K562 (cell line): ENCODE measurements around the gene CHST14. TPM values are rescaled to one million over a fixed set of nuclear protein-coding genes. Genes with fewer than 3 reads are reported as not detected.

Source experiments
- ATAC-seq: fragments of 200-7000 bp; cut with Tn5 transposase; 3 replicates; pipeline ENCODE4 v1.9.1; 2020; ENCODE audit warnings: moderate library complexity
- BruUV-seq: library from RNA; stranded (reverse); fragments of 400-500 nt; replicated peaks from 2 replicates; lab custom pipeline; 2021; lab: Mats Ljungman, UMichigan
- CTCF ChIA-PET: fragments of 300-600 bp; formaldehyde crosslinking; extraction: SDS; loops from one replicate; lab custom pipeline; 2021; ENCODE audit warnings: low intra/inter-chr PET ratio; lab: Yijun Ruan, JAX
- POLR2A ChIA-PET: fragments of 300-600, 350-650 bp; sonication (Branson Sonifier 250); formaldehyde crosslinking; extraction: SDS; loops from one replicate; lab custom pipeline; 2021; ENCODE audit warnings: antibody characterized with exemption, inconsistent platforms; lab: Yijun Ruan, JAX
- DNase-seq, 4 experiments: peaks; one replicate each; pipeline versions ENCODE4 v3.0.0 to v3.0.0-alpha.2; 2011 to 2018; ENCODE audit warnings: low spot score in 3 of 4, mixed read lengths in 3 of 4; ENCODE audit errors: extremely low read depth in 1 of 4
- FAIRE-seq: peaks from 2 replicates; lab custom pipeline; 2011; peaks lifted over from hg19 to GRCh38; lab: Jason Lieb, UNC
- H2AFZ ChIP-seq: 2 replicates; pipeline ENCODE4 v1.6.0; 2011; ENCODE audit warnings: low read depth, low read length, control low read depth, inconsistent platforms
- H3K27ac ChIP-seq: fragments of 200-600 bp; 3 replicates; pipeline ENCODE4 v1.8.0; 2011; ENCODE audit warnings: low read depth, mild to moderate bottlenecking, control low read depth, inconsistent platforms, low read length, moderate library complexity, mixed read lengths; ENCODE audit errors: extremely low read depth
- H3K27me3 ChIP-seq, 2 experiments: fragments of 300-600 bp in 1 of 2; 2 replicates in 1 of 2; 3 replicates in 1 of 2; pipeline versions ENCODE4 v1.6.0 to v1.8.0; 2011; ENCODE audit warnings: inconsistent platforms in 2 of 2, low read length in 2 of 2, mild to moderate bottlenecking in 1 of 2, mixed read lengths in 1 of 2, moderate library complexity in 1 of 2; ENCODE audit not compliant: control insufficient read depth in 2 of 2, insufficient read depth in 2 of 2
- H3K36me3 ChIP-seq: fragments of 300-600 bp; 3 replicates; pipeline ENCODE4 v1.8.0; 2011; ENCODE audit warnings: mild to moderate bottlenecking, low read length, inconsistent platforms; ENCODE audit not compliant: control insufficient read depth, insufficient read depth
- H3K4me1 ChIP-seq, 2 experiments: fragments of 200-600 bp in 1 of 2; replicated peaks in 1 of 2; 2 replicates in 1 of 2; 3 replicates in 1 of 2; pipeline versions ENCODE4 v1.5.1 to v1.8.0; 2011; ENCODE audit warnings: inconsistent platforms in 2 of 2, low read length in 2 of 2, mild to moderate bottlenecking in 1 of 2, mixed read lengths in 1 of 2, moderate library complexity in 1 of 2; ENCODE audit not compliant: control insufficient read depth in 2 of 2, insufficient read depth in 2 of 2
- H3K4me2 ChIP-seq: 2 replicates; pipeline ENCODE4 v1.6.1; 2011; ENCODE audit warnings: low read length, control low read depth, inconsistent platforms, mixed read lengths; ENCODE audit not compliant: insufficient read depth
- H3K4me3 ChIP-seq: fragments of 200-600 bp; sonication (generic), shearing (Covaris generic); 2 replicates; pipeline ENCODE4 v1.5.1; 2016; ENCODE audit warnings: control low read depth, inconsistent platforms
- H3K79me2 ChIP-seq: fragments of 200-600 bp; 3 replicates; pipeline ENCODE4 v1.8.0; 2011; ENCODE audit warnings: low read length, inconsistent platforms; ENCODE audit not compliant: control insufficient read depth, insufficient read depth
- H3K9ac ChIP-seq, 2 experiments: 2 replicates each; pipeline versions ENCODE4 v1.6.0 to v1.6.1; 2011; ENCODE audit warnings: low read depth in 2 of 2, low read length in 2 of 2, control low read depth in 1 of 2, inconsistent platforms in 1 of 2, mild to moderate bottlenecking in 1 of 2, mixed read lengths in 1 of 2; ENCODE audit not compliant: insufficient read depth in 1 of 2
- H3K9me1 ChIP-seq: one replicate; pipeline ENCODE4 v1.6.0; 2011; ENCODE audit warnings: inconsistent platforms, mild to moderate bottlenecking, low read length, moderate library complexity; ENCODE audit not compliant: control insufficient read depth, insufficient read depth
- H3K9me3 ChIP-seq: replicated peaks from 2 replicates; pipeline ENCODE4 v1.5.1; 2011; ENCODE audit warnings: low read depth, low read length, inconsistent platforms; ENCODE audit not compliant: control insufficient read depth, insufficient read depth
- H4K20me1 ChIP-seq: replicated peaks from 2 replicates; pipeline ENCODE4 v1.6.1; 2011; ENCODE audit warnings: low read length, inconsistent platforms, mixed read lengths; ENCODE audit not compliant: control insufficient read depth, insufficient read depth
- CREM ChIP-seq: IDR thresholded peaks from 2 replicates; pipeline ENCODE4 v1.6.1; 2014; ENCODE audit warnings: antibody characterized with exemption, low read depth
- ETV5 ChIP-seq: sonication (generic); formaldehyde crosslinking; IDR thresholded peaks from 2 replicates; pipeline ENCODE4 v1.4.0; 2020; ENCODE audit warnings: low read depth, mild to moderate bottlenecking, missing genetic modification reagents
- FOXP4 ChIP-seq: sonication (generic); formaldehyde crosslinking; IDR thresholded peaks from 2 replicates; pipeline ENCODE4 v1.8.0; 2022; ENCODE audit warnings: mild to moderate bottlenecking, missing genetic modification reagents, borderline replicate concordance
- HIVEP1 ChIP-seq: fragments of 250-450 bp; sonication (Bioruptor Pico); IDR thresholded peaks from 2 replicates; pipeline ENCODE4 v1.4.0; 2020; ENCODE audit warnings: mild to moderate bottlenecking
- MITF ChIP-seq: IDR thresholded peaks from 2 replicates; pipeline ENCODE4 v1.6.1; 2014; ENCODE audit warnings: antibody characterized with exemption
- NCOA2 ChIP-seq, 2 experiments: fragments of 450-650 bp; IDR thresholded peaks; 2 replicates each; pipeline ENCODE4 v1.6.1; 2018; ENCODE audit warnings: mild to moderate bottlenecking in 2 of 2, moderate library complexity in 1 of 2; ENCODE audit not compliant: partially characterized antibody in 2 of 2
- POLR2G ChIP-seq: fragments of 200-400 bp; formaldehyde crosslinking; IDR thresholded peaks from 2 replicates; pipeline ENCODE4 v1.6.1; 2017; ENCODE audit warnings: low read depth, mild to moderate bottlenecking, antibody characterized with exemption, low read length, moderate library complexity
- RBFOX2 ChIP-seq: fragments of 200-400 bp; formaldehyde crosslinking; IDR thresholded peaks from 2 replicates; pipeline ENCODE4 v1.6.1; 2017; ENCODE audit warnings: low read depth, mild to moderate bottlenecking, low read length, moderate library complexity
- SMARCA4 ChIP-seq: fragments of 450-650 bp; IDR thresholded peaks from 2 replicates; pipeline ENCODE4 v1.6.1; 2016
- WGBS: fragments of 100-300 bp; shearing (Covaris generic); methylation state at CpG from one replicate; pipeline ENCODE4 v1.1.6; 2016; ENCODE audit warnings: low coverage, mixed read lengths; ENCODE audit not compliant: insufficient coverage; ENCODE audit errors: missing lambda C conversion rate; 5-methylcytosine and 5-hydroxymethylcytosine counted together
- in situ Hi-C: fragments of 300-500 bp; cut with MboI; formaldehyde crosslinking; loops from 4 replicates; pipeline ENCODE4 v1.15.0; 2018; ENCODE audit warnings: inconsistent platforms, mixed read lengths
- intact Hi-C: fragments of 100-400 bp; cut with micrococcal nuclease; formaldehyde crosslinking; loops from 2 replicates; pipeline ENCODE4 v1.14.2; 2022
- polyA plus RNA-seq, 8 experiments: library from polyadenylated mRNA; depleted of rRNA in 4 of 8; stranded (reverse) in 5 of 8; unstranded in 3 of 8; fragments of >200 nt; fragmentation: Nextera tagmentation in 2 of 8; fragmentation: Illumina TruSeq in 1 of 8; extraction: Ambion mirVana in 2 of 8; extraction: Trizol in 1 of 8; gene quantifications; 2 replicates each; pipeline versions ENCODE4 v1.2.1 to v1.2.3, GENCODE V29; 2011 to 2014; ENCODE audit warnings: inconsistent platforms in 1 of 8, missing spikeins in 1 of 8
- total RNA-seq, 7 experiments: library from RNA; depleted of rRNA in 6 of 7; stranded (reverse); fragments of >200 nt in 6 of 7; fragmentation: Illumina TruSeq in 2 of 7; extraction: Trizol in 2 of 7; gene quantifications; 2 replicates each; pipeline versions ENCODE4 v1.2.1 to v1.2.3, GENCODE V29; 2011 to 2021; ENCODE audit warnings: low replicate concordance in 1 of 7

CHST14 gene
- total and polyA plus RNA-seq, 9 of the 15 experiments (the other 6 are each of a cell fraction or from before 2014, with no cell fraction given): 1.6 to 12.1 (median 4.5) TPM

GRCh38 chr15:40461958-40462357 is 8.8 kb upstream of the CHST14 start:
- ATAC-seq: no peak
- Histone ChIP-seq H3K27ac (no peak overlapping the region), H3K9me1 (peaks cover 3% of the 10 kb centered on the region), H3K79me2 (peaks cover 21% of the 10 kb centered on the region; the same call in 2 of the 3 replicates)
- TF ChIP-seq HIVEP1 (CRISPR knock-in tag): no peak
- no peak for TF ChIP-seq SMARCA4
- no peak for TF ChIP-seq NCOA2 (IDR thresholded peaks at IDR 0.05; ENCODE audit: partially characterized antibody in 2 of 2)
- TF ChIP-seq FOXP4: no peak
- no peak for TF ChIP-seq MITF
- peak; percentile 5; the same call in 1 of the 2 replicates for TF ChIP-seq RBFOX2
- no peak for TF ChIP-seq ETV5 (CRISPR knock-in tag)
- TF ChIP-seq POLR2G: peak; percentile 60
- no peak for TF ChIP-seq CREM
- TF ChIP-seq, all 486 proteins: peak for 2
- no peaks in the 10 kb centered on the region for H3K27me3 ChIP-seq
- no peak overlapping the region for H3K4me3 ChIP-seq
- peaks cover 86% of the 10 kb centered on the region for H3K36me3 ChIP-seq
- H3K4me2 ChIP-seq: no peak overlapping the region
- ChIA-PET POLR2A (interaction anchor here (0.5 to 3.5 kb wide), 6 partner anchors 11 to 664 kb away, joined by 3 to 15 read pairs (median 5); no protein-coding TSS in a partner anchor), CTCF (no interaction called here)
- DNase-seq: no peak
- intact Hi-C loops (no loop called here), in situ Hi-C loops (no loop called here)
- H3K9ac ChIP-seq: peak overlapping the region in 1 of 2 experiments; percentile 8; a peak in 1 of 4 replicates
- H3K9me3 ChIP-seq: no peaks in the 10 kb centered on the region
- 94% methylated on average over 11 of the region's 21 CpGs for WGBS
- BruUV-seq: no TSS peak
- FAIRE-seq: no peak
- peaks cover 9 to 27% of the 10 kb centered on the region in 2 experiments; a peak in 4 of 5 replicates for H3K4me1 ChIP-seq
- no peak overlapping the region for H2AFZ ChIP-seq
- peaks cover 24% of the 10 kb centered on the region for H4K20me1 ChIP-seq
